Esophagus squamous epithelium (tissue), 5 donors: ENCODE results near the gene DNAH2. TPM values are rescaled to one million over a fixed set of nuclear protein-coding genes. Genes with fewer than 3 reads are reported as not detected.

Source experiments
- DNase-seq: peaks from one replicate; lab custom pipeline; 2025; lab: John Stamatoyannopoulos, UW
- H3K27ac ChIP-seq, 4 donors: fragments of 200-600 bp; sonication (generic); one replicate each; pipeline ENCODE4 v1.5.1; 2016 to 2019; ENCODE audit warnings: mild to moderate bottlenecking in 1 of 4
- H3K27me3 ChIP-seq, 4 donors: fragments of 200-600 bp; sonication (generic); 1 replicate in 3 of 4; 2 replicates in 1 of 4; pipeline versions ENCODE4 v1.5.1 to v1.6.0; 2017 to 2021; ENCODE audit warnings: antibody characterized with exemption in 1 of 4
- H3K36me3 ChIP-seq, 3 donors: fragments of 200-600 bp; sonication (generic); one replicate each; pipeline ENCODE4 v1.5.1; 2016 to 2019
- H3K4me1 ChIP-seq, 3 donors: fragments of 200-600 bp; sonication (generic); one replicate each; pipeline ENCODE4 v1.5.1; 2017 to 2019
- H3K4me3 ChIP-seq, 4 donors: fragments of 200-600 bp; sonication (generic); 1 replicate in 3 of 4; 2 replicates in 1 of 4; pipeline ENCODE4 v1.5.1; 2016 to 2019; ENCODE audit warnings: mild to moderate bottlenecking in 2 of 4, moderate library complexity in 1 of 4
- H3K9me3 ChIP-seq, 3 donors: fragments of 200-600 bp; sonication (generic); one replicate each; pipeline ENCODE4 v1.5.1; 2016 to 2019
- POLR2A ChIP-seq, 4 donors: fragments of 450-650 bp; IDR thresholded peaks; one replicate each; pipeline ENCODE4 v1.6.1; 2017; ENCODE audit warnings: antibody characterized with exemption in 4 of 4, mild to moderate bottlenecking in 4 of 4, moderate library complexity in 3 of 4
- WGBS, 2 donors: methylation state at CpG; one replicate each; pipeline ENCODE4 v1.1.5; 2018; 5-methylcytosine and 5-hydroxymethylcytosine counted together
- intact Hi-C: fragments of 100-400 bp; cut with DNase I; formaldehyde crosslinking; loops from one replicate; pipeline ENCODE4 v1.15.0; 2022
- total RNA-seq, 4 donors: library from RNA; depleted of rRNA; stranded (reverse); fragments of >200 nt; gene quantifications; one replicate each; pipeline ENCODE4 v1.1.0, GENCODE V29; 2016
- TF ChIP-seq, protein P1 (sequence below), 6 experiments: fragments of 450-650 bp in 4 of 6; fragments of 200-600 bp in 2 of 6; sonication (generic) in 2 of 6; IDR thresholded peaks; one replicate each; pipeline ENCODE4 v1.5.1; 2016 to 2019; ENCODE audit warnings: antibody characterized with exemption in 6 of 6, mild to moderate bottlenecking in 4 of 6, moderate library complexity in 4 of 6
- donor health status: DM: yes; HTN: yes; CAD: no.

Gene DNAH2
- total RNA-seq, 4 donors from 2014 or later = under 0.01 to 0.04 (median 0.03) TPM; not detected in 1

DNA sequence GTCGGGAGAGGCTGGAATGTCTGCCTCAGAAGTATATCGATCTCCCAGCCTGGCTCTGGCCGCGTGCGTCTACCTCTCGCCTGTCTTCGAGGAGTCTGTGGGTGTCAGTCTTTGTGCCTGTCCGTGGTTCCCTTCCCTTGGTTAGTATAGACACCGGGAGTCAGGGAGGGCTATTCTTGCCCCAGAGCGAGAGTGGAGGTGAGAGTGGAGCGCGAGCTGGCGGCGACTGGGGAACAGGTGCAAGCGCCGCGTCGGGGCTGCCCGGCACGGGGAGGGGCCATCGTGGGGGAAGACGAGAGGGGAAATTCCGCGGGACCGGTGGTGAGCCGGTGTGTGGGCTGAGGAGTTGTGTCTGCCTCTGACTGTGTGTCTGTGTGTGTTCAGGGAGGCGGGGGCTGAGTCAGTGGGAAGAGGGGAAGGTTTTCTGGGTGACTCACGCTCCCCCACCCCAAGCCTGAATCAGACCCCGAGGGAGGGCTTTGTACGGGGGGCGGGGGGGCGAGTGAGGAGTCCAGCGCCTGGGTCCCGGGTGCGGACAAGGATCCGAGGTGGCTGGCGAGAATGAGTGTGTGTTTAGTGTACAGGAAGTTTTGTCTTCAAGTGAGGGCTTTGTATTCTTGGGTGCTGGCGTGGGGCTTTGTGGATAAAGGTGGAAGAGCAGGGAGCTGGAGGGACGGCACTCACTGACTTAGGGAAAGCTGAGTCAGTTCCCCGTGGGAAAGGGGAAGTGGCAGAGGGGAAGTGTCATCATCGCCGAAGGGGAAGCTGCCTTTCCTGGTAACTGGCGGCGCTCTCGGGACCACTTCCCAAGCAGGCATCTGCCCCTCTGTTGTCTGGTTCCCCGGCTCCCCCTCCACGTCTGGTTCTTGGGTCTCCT lies 125.1 kb downstream of the DNAH2 start:
- WGBS, 2 donors = 0% methylated on average over 15 to 26 of the region's 47 CpGs
- intact Hi-C loops = no loop called here
- Histone ChIP-seq H3K36me3 (peaks cover 18 to 32% (median 18%) of the 10 kb centered on the region in 3 donors), H3K4me1 (peaks cover 35 to 83% (median 51%) of the 10 kb centered on the region in 3 donors), H3K27ac (peak overlapping the region; percentile 96 to 99 (median 97)), H3K9me3 (no peaks in the 10 kb centered on the region), H3K4me3 (peak overlapping the region; percentile 67 to 81 (median 74)), H3K27me3 (no peaks in the 10 kb centered on the region)
- DNase-seq = no peak
- peak in 3 of 4 donors; percentile 4 to 58 (median 37) for TF ChIP-seq POLR2A (IDR thresholded peaks at IDR 0.05)
- TF ChIP-seq, protein P1, sequence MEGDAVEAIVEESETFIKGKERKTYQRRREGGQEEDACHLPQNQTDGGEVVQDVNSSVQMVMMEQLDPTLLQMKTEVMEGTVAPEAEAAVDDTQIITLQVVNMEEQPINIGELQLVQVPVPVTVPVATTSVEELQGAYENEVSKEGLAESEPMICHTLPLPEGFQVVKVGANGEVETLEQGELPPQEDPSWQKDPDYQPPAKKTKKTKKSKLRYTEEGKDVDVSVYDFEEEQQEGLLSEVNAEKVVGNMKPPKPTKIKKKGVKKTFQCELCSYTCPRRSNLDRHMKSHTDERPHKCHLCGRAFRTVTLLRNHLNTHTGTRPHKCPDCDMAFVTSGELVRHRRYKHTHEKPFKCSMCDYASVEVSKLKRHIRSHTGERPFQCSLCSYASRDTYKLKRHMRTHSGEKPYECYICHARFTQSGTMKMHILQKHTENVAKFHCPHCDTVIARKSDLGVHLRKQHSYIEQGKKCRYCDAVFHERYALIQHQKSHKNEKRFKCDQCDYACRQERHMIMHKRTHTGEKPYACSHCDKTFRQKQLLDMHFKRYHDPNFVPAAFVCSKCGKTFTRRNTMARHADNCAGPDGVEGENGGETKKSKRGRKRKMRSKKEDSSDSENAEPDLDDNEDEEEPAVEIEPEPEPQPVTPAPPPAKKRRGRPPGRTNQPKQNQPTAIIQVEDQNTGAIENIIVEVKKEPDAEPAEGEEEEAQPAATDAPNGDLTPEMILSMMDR (IDR thresholded peaks at IDR 0.05) = no peak

DNA sequence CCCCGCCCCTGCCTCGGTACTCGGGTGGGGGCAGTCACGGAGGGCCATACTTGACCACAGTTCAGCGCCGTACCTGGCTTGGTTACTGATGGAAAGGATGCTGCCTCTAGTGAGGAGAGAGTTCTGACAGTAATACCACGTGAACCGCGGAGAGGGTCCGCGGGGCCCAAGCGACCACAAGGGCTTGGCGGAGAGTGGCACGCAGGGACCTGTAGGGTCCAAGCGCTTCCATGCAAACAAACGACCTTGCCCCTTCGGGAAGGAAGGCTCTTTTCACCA lies 125.7 kb downstream of the DNAH2 start:
- Histone ChIP-seq H3K27ac (peak overlapping the region; percentile 96 to 99 (median 97)), H3K9me3 (no peaks in the 10 kb centered on the region), H3K4me1 (peaks cover 31 to 78% (median 46%) of the 10 kb centered on the region in 3 donors), H3K27me3 (no peaks in the 10 kb centered on the region), H3K36me3 (peaks cover 24 to 38% (median 24%) of the 10 kb centered on the region in 3 donors), H3K4me3 (peak overlapping the region; percentile 67 to 81 (median 74))
- no peak for DNase-seq
- intact Hi-C loops = no loop called here
- TF ChIP-seq, protein P1 (IDR thresholded peaks at IDR 0.05) = no peak
- no peak for TF ChIP-seq POLR2A (IDR thresholded peaks at IDR 0.05)
- WGBS, 2 donors = 0% methylated on average over 1 of the region's 17 CpGs; no CpG with 5 or more reads in 1 of the 2 donors

DNA sequence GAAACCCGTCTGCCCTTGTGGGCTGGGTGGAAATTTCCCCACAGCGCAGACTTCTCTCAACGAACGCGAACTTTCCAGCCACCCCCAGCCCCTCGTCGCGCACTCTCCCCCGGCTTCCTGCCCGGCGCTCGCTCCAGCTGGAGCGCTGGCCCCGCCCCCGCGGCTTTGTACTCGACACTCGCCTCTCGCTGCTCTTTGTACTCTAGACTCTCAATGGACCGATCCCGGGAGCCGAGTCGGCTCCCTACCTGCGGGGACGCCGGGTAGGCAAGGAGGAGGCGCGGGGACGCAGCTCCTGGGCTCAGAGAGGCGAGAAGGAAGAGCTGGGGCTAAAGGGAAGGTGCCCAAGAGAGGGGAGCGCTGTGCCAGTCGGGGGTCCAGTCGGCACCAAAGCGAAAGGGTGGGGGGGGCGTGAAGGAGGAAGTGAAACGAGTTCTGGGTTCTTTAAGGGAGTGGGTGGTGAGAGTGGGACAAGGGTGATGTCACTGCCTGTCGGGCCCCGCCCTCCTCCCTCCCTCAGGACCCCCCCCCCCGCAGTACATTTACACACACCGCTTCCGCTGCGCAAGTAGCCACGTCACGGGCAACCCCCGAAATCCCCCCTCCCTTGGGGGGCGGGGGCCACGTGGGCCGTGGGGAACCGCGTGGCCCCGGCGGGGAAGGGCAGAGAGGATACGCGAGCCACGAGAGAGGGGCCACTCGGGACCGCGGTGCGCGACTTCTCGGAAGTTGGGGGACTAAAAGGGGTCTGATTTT lies 126.2 kb downstream of the DNAH2 start:
- peak; percentile 68 for DNase-seq
- intact Hi-C loops = no loop called here
- Histone ChIP-seq H3K27ac (peak overlapping the region; percentile 96 to 99 (median 97)), H3K4me1 (peaks cover 26 to 72% (median 42%) of the 10 kb centered on the region in 3 donors), H3K36me3 (peaks cover 27 to 43% (median 29%) of the 10 kb centered on the region in 3 donors), H3K27me3 (no peaks in the 10 kb centered on the region), H3K4me3 (peak overlapping the region; percentile 67 to 81 (median 74)), H3K9me3 (no peaks in the 10 kb centered on the region)
- WGBS, 2 donors = 0% methylated on average over 7 to 23 of the region's 61 CpGs
- peak in 3 of 4 donors; percentile 36 to 74 (median 55) for TF ChIP-seq POLR2A (IDR thresholded peaks at IDR 0.05)
- TF ChIP-seq, protein P1 (IDR thresholded peaks at IDR 0.05) = no peak

DNA sequence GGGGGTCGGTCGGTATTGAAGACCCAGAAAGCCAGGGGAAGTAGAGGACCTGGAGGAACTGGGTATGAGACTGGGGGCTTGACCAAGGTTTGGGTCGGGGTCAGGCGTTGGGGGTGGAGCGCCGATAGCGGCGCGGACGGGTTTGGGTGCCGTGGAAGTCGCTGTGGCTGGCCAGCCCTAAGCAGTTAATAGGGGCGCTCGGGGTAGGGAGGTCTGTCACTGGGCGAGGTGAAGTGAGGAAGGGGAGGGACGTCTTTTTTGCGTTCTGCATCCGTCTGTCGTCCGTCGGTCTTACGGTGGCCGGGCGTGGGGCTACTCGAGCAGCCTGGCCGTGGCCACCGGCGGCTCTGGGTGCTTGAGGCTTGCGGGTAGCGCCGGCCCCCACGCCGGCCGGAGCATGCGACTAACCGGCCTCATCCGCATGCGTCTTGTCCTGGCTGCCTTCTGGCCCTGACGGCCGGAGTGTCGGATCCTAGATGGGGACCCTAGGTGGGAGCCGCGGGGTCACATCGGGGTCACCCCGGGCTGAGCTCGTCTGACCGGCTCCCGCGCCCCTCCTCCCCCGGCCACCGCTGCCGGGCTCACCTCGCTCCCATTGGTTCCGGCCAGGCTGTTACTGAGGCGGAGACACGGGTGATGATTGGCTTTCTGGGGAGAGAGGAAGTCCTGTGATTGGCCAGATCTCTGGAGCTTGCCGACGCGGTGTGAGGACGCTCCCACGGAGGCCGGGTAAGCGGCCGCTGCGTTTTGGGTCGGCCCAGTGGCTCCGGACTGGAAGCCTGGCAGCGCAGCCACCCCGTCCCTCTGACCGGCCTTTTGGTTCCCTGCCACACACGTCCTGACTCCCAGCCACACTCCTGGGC lies 127.0 kb downstream of the DNAH2 start:
- TF ChIP-seq POLR2A (IDR thresholded peaks at IDR 0.05) = peak in 3 of 4 donors; percentile 62 to 92 (median 91)
- TF ChIP-seq, protein P1 (IDR thresholded peaks at IDR 0.05) = peak in 3 of 6 experiments; percentile 1 to 7 (median 4)
- peak overlapping the region; percentile 67 to 81 (median 74) for H3K4me3 ChIP-seq
- H3K36me3 ChIP-seq = peaks cover 35 to 51% (median 35%) of the 10 kb centered on the region in 3 donors
- peak overlapping the region; percentile 96 to 99 (median 97) for H3K27ac ChIP-seq
- intact Hi-C loops = no loop called here
- no peaks in the 10 kb centered on the region for H3K9me3 ChIP-seq
- H3K27me3 ChIP-seq = no peaks in the 10 kb centered on the region
- DNase-seq = peak; percentile 78
- peaks cover 18 to 64% (median 34%) of the 10 kb centered on the region in 3 donors for H3K4me1 ChIP-seq
- WGBS, 2 donors = 0% methylated on average over 21 to 27 of the region's 71 CpGs
